Measurements from ENCODE around the gene USP16.

USP16 gene

DNA sequence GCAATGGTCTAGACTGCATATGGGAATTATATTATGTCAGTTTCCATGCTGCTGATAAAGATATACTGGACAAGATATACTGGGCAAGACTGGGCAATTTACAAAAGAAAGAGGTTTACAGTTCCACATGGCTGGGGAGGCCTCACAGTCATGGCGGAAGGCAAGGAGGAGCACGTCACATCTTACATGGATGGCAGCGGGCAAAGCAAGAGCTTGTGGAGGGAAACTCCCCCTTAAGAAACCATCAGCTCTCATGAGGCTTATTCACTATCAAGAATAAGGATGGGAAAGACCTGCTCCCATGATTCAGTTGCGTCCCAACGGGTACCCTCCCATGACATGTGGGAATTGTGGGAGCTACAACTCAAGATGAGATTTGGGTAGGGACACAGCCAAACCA is 27.8 kb downstream of the USP16 start:
- no peak for DNase-seq (ENCODE audit: low read depth)
- TF ChIP-seq, protein P1, sequence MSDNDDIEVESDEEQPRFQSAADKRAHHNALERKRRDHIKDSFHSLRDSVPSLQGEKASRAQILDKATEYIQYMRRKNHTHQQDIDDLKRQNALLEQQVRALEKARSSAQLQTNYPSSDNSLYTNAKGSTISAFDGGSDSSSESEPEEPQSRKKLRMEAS (IDR thresholded peaks at IDR 0.05; ENCODE audit: low read depth, low read length), result no peak
- TF ChIP-seq, protein P2, sequence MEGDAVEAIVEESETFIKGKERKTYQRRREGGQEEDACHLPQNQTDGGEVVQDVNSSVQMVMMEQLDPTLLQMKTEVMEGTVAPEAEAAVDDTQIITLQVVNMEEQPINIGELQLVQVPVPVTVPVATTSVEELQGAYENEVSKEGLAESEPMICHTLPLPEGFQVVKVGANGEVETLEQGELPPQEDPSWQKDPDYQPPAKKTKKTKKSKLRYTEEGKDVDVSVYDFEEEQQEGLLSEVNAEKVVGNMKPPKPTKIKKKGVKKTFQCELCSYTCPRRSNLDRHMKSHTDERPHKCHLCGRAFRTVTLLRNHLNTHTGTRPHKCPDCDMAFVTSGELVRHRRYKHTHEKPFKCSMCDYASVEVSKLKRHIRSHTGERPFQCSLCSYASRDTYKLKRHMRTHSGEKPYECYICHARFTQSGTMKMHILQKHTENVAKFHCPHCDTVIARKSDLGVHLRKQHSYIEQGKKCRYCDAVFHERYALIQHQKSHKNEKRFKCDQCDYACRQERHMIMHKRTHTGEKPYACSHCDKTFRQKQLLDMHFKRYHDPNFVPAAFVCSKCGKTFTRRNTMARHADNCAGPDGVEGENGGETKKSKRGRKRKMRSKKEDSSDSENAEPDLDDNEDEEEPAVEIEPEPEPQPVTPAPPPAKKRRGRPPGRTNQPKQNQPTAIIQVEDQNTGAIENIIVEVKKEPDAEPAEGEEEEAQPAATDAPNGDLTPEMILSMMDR (IDR thresholded peaks at IDR 0.05; ENCODE audit: low read depth, low read length), result no peak
- no peak for TF ChIP-seq MYC (IDR thresholded peaks at IDR 0.05; ENCODE audit: low read depth, low read length)
- TF ChIP-seq POLR2A (IDR thresholded peaks at IDR 0.05; ENCODE audit: extremely low read depth, insufficient read length), result no peak
- H3K4me3 ChIP-seq (ENCODE audit: low read depth, low read length), result no peak overlapping the region

DNA sequence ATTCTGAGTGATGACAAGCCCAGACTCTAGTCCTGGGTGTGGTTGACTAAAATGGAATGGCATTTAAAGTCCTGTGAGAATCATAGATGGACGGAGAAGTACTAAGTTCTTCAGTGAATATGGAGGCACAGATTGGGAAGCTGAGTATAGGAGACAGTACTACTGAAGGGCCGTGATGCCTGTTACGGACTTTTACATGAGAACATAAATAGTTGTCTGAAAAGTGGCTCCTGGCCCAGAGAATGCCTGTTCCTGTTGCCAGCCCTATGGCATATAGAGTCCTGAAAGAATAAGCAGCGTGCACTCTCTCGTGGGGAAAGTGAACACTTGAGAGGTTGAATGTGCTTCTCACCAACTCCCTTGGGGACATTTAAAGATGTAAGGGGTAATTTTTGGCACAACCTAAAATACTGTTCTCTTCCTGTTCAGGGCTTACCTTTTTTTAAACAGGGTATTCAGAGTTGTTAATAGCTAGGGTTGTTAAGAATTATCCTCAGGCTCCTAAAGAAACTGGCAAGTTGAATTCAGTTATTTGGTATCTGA is 28.6 kb downstream of the USP16 start:
- TF ChIP-seq, protein P1 (IDR thresholded peaks at IDR 0.05; ENCODE audit: low read depth, low read length), result no peak
- TF ChIP-seq MYC (IDR thresholded peaks at IDR 0.05; ENCODE audit: low read depth, low read length), result no peak
- DNase-seq (ENCODE audit: low read depth), result no peak
- no peak overlapping the region for H3K4me3 ChIP-seq (ENCODE audit: low read depth, low read length)

- no peak overlapping the region for H3K4me3 ChIP-seq (ENCODE audit: low read depth, low read length)
- TF ChIP-seq, protein P2 (IDR thresholded peaks at IDR 0.05; ENCODE audit: low read depth, low read length), result no peak
- TF ChIP-seq, protein P1 (IDR thresholded peaks at IDR 0.05; ENCODE audit: low read depth, low read length), result no peak
- no peak for TF ChIP-seq MYC (IDR thresholded peaks at IDR 0.05; ENCODE audit: low read depth, low read length)
- no peak for TF ChIP-seq POLR2A (IDR thresholded peaks at IDR 0.05; ENCODE audit: extremely low read depth, insufficient read length)
These were observed 29.2 kb downstream of the USP16 start for GRCh38 chr21:29053656-29054055.

DNA sequence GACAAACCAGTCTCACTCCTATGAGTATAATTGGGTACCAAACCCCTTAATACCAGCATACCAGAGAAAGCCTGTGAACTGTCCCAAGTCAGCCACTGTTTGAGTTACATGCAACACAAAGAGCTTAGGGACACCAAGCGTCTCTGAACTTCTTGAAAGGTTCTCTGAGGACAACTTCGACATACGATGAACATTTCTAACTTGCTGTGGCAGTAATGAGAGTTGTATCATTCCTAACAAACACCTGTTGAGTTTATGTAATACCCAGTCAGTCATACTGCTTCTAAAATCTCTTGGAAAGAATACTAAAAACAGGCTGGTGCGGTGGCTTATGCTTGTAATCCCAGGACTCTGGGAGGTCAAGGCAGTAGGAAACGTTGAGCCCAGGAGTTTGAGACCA is 30.6 kb downstream of the USP16 start:
- TF ChIP-seq, protein P1 (IDR thresholded peaks at IDR 0.05; ENCODE audit: low read depth, low read length), result no peak
- no peak for TF ChIP-seq POLR2A (IDR thresholded peaks at IDR 0.05; ENCODE audit: extremely low read depth, insufficient read length)
- TF ChIP-seq MYC (IDR thresholded peaks at IDR 0.05; ENCODE audit: low read depth, low read length), result no peak
- TF ChIP-seq, protein P2 (IDR thresholded peaks at IDR 0.05; ENCODE audit: low read depth, low read length), result no peak
- H3K4me3 ChIP-seq (ENCODE audit: low read depth, low read length), result no peak overlapping the region

More at GRCh38 chr21:29053656-29054055, 29.2 kb downstream of the USP16 start:
- no peak for DNase-seq (ENCODE audit: low read depth)

GRCh38 chr21:29056005-29056404 is 31.5 kb downstream of the USP16 start:
- no peak overlapping the region for H3K4me3 ChIP-seq (ENCODE audit: low read depth, low read length)
- TF ChIP-seq, protein P1 (IDR thresholded peaks at IDR 0.05; ENCODE audit: low read depth, low read length), result no peak
- TF ChIP-seq POLR2A (IDR thresholded peaks at IDR 0.05; ENCODE audit: extremely low read depth, insufficient read length) (no peak), MYC (IDR thresholded peaks at IDR 0.05; ENCODE audit: low read depth, low read length) (no peak)
- TF ChIP-seq, protein P2 (IDR thresholded peaks at IDR 0.05; ENCODE audit: low read depth, low read length), result no peak
- DNase-seq (ENCODE audit: low read depth), result no peak

More for the DNA sequence above, 30.6 kb downstream of the USP16 start:
- no peak for DNase-seq (ENCODE audit: low read depth)

GRCh38 chr21:29056538-29057050 is 32.1 kb downstream of the USP16 start:
- DNase-seq (ENCODE audit: low read depth), result no peak
- TF ChIP-seq, protein P2 (IDR thresholded peaks at IDR 0.05; ENCODE audit: low read depth, low read length), result no peak
- TF ChIP-seq POLR2A (IDR thresholded peaks at IDR 0.05; ENCODE audit: extremely low read depth, insufficient read length) (no peak), MYC (IDR thresholded peaks at IDR 0.05; ENCODE audit: low read depth, low read length) (no peak)
- TF ChIP-seq, protein P1 (IDR thresholded peaks at IDR 0.05; ENCODE audit: low read depth, low read length), result no peak
- no peak overlapping the region for H3K4me3 ChIP-seq (ENCODE audit: low read depth, low read length)
